Epithelial cell of proximal tubule (primary cell): ENCODE results near the gene DPEP3. TPM values are rescaled to one million over a fixed set of nuclear protein-coding genes. Genes with fewer than 3 reads are reported as not detected.
"Not testable (repeated sequence)": the region's sequence is repeated elsewhere in the genome, so short reads cannot be mapped to it uniquely, and the experiment has no call there.

Experiments used
- DNase-seq: peaks from one replicate; pipeline ENCODE4 v3.0.0-alpha.2; 2011; ENCODE audit warnings: low read depth
- H3K4me3 ChIP-seq: 2 replicates; pipeline ENCODE4 v1.5.1; 2011; ENCODE audit warnings: low read depth, mild to moderate bottlenecking, low read length
- total RNA-seq: library from RNA; depleted of rRNA; stranded (reverse); fragments of >200 nt; gene quantifications from 2 replicates; pipeline ENCODE4 v1.2.3, GENCODE V29; 2015
- TF ChIP-seq, protein P1 (sequence below): conservative IDR thresholded peaks from 2 replicates; pipeline ENCODE4 v1.5.1; 2012; ENCODE audit warnings: low read depth, mild to moderate bottlenecking, low read length

Gene DPEP3
- total RNA-seq, 1 donor from 2014 or later, result not detected

DNA sequence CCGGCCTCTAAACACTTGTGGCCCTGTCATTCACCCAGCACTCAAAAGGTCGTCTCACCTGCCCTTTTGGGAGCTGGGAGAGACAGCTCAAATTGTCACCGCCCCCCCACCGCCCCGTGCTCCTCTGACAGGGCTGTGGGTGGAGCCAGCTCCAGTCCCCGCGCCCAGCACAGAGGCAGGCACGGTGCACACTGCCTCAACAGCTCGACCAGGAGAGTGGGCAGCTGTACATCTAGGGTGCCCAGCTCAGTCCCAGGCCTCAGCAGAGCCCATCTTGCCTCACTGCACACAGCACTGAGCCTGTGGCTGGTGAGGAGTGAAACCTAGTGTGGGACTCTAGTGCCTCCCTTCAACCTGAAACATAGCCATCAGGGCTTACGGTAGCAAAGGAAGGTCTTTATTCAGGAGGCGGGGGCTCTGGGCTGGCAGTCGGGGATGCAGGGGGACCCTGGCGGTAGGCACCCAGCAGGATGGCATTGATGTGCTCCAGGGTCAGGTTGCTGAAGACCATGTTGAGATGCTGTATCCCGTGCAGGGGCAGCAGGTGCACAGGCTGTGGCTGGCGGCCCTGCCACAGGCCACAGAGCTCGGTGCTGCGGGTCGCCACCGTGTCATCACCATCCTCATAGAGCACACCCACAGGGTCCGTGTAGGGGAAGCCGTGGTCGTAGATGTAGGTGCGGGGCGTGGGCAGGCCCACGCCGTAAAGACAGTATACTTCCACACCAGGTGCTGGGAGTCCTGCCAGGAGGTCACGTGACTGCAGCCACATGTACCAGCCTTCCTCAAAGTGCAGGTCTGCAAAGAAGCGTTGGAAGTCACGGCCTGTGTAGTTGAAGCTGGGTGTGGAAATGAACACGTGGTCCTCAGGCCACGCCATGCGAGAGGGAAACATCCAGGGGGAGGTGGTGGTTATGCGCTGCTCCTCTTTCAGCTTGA is 40.5 kb downstream of the DPEP3 start:
- TF ChIP-seq, protein P1, sequence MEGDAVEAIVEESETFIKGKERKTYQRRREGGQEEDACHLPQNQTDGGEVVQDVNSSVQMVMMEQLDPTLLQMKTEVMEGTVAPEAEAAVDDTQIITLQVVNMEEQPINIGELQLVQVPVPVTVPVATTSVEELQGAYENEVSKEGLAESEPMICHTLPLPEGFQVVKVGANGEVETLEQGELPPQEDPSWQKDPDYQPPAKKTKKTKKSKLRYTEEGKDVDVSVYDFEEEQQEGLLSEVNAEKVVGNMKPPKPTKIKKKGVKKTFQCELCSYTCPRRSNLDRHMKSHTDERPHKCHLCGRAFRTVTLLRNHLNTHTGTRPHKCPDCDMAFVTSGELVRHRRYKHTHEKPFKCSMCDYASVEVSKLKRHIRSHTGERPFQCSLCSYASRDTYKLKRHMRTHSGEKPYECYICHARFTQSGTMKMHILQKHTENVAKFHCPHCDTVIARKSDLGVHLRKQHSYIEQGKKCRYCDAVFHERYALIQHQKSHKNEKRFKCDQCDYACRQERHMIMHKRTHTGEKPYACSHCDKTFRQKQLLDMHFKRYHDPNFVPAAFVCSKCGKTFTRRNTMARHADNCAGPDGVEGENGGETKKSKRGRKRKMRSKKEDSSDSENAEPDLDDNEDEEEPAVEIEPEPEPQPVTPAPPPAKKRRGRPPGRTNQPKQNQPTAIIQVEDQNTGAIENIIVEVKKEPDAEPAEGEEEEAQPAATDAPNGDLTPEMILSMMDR, result no peak
- H3K4me3 ChIP-seq, result no peak overlapping the region
- no peak for DNase-seq

- H3K4me3 ChIP-seq, DNase-seq: not testable (repeated sequence)
Measured at GRCh38 chr16:67937713-67938112, 42.6 kb downstream of the DPEP3 start.

GRCh38 chr16:67936880-67937605 is 43.3 kb downstream of the DPEP3 start:
- no peak for DNase-seq
- TF ChIP-seq, protein P1, result no peak
- peak overlapping the region; percentile 77 for H3K4me3 ChIP-seq

- DNase-seq, result no peak
- peak within 1 kb of the TSS; percentile 77 for H3K4me3 ChIP-seq
- TF ChIP-seq, protein P1, result no peak
Measured at GRCh38 chr16:67936124-67936879, 44.0 kb downstream of the DPEP3 start, which contains the start of gene PSMB10. TSS of gene PSMB10 (minus strand) at chr16:67936850. CDS start at chr16:67936749, 101 bp downstream.

GRCh38 chr16:67935402-67936123 is 44.7 kb downstream of the DPEP3 start:
- TF ChIP-seq, protein P1, result no peak
- H3K4me3 ChIP-seq, result peak overlapping the region; percentile 77
- peak; percentile 56 for DNase-seq

DNA sequence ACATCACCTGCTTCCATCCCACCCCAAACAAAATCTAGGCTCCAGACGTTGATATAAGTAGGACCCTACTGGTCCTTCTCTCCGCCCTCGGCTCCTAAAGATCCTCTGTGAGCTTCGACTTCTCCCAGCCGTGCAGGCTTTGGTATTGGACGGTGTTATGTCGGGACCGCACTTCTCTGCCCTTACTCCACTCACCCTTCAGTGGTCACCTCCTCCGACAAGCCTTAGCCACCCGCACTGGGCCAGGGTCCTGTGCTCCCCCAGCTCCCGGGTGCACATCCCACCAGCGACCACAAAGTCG is 45.2 kb downstream of the DPEP3 start:
- TF ChIP-seq, protein P1, result no peak
- no peak for DNase-seq
- H3K4me3 ChIP-seq, result peak overlapping the region; percentile 77
